Loucy (cell line): ENCODE measurements around the gene NUP85.

Experiments used
- EZH2phosphoT487 ChIP-seq: fragments of 200-600 bp; IDR thresholded peaks from 2 replicates; pipeline ENCODE4 v1.6.1; 2018; ENCODE audit warnings: antibody characterized with exemption, mild to moderate bottlenecking, moderate library complexity, borderline replicate concordance
- TF ChIP-seq, protein P1 (sequence below): fragments of 200-600 bp; sonication (generic); conservative IDR thresholded peaks from 2 replicates; pipeline ENCODE4 v1.5.1; 2014; ENCODE audit warnings: mild to moderate bottlenecking, antibody characterized with exemption, low read length

DNA sequence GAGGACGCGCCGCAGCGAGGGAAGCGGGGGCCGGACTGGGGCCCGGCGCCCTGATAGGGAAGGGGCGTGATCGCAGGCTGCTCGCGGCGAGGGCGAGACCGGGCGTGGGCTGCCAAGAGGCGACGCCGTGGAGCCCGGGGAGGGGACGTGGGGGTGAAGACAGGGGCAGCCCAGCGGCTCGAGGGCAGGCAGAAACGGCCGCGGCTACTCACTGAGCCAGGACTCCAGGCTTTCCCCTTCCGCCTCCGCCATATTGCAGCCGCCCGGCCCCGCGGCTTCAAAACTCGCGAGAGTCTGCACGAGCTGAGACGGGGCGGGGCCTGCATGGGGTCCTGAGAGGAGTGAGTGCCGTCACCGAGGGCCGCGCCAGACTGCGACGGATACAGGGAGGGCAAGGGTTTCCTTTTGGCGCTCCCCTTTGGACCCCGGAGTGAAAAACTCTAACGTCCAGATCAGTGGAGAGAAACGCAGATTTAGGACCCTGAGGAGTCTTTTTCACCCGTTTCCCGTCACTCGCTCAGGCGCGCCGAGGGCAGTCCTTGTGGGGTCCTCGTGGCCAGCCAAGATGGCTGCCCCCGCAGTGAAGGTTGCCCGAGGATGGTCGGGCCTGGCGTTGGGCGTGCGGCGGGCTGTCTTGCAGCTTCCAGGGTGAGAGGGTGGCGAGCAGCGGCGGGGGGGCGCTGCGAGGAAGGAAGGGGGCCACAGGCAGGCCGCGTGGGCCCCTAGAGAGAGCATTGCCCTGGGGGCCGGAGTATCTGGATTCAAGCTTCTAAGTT, 56.0 kb downstream of the NUP85 start, which contains the start of the genes GGA3 and MRPS7:
- TF ChIP-seq, protein P1, sequence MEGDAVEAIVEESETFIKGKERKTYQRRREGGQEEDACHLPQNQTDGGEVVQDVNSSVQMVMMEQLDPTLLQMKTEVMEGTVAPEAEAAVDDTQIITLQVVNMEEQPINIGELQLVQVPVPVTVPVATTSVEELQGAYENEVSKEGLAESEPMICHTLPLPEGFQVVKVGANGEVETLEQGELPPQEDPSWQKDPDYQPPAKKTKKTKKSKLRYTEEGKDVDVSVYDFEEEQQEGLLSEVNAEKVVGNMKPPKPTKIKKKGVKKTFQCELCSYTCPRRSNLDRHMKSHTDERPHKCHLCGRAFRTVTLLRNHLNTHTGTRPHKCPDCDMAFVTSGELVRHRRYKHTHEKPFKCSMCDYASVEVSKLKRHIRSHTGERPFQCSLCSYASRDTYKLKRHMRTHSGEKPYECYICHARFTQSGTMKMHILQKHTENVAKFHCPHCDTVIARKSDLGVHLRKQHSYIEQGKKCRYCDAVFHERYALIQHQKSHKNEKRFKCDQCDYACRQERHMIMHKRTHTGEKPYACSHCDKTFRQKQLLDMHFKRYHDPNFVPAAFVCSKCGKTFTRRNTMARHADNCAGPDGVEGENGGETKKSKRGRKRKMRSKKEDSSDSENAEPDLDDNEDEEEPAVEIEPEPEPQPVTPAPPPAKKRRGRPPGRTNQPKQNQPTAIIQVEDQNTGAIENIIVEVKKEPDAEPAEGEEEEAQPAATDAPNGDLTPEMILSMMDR, result no peak
- no peak for TF ChIP-seq EZH2phosphoT487
